NB4 (cell line): ENCODE results near the gene PDHA2.
A peak's percentile ranks its signal among the peaks of the same experiment; 100 is the strongest.
"Not testable (repeated sequence)": the region's sequence is repeated elsewhere in the genome, so short reads cannot be mapped to it uniquely, and the experiment has no call there.

Experiments used
- DNase-seq: peaks from one replicate; pipeline ENCODE4 v3.0.0; 2010; ENCODE audit warnings: low read depth
- H3K4me3 ChIP-seq: one replicate; pipeline ENCODE4 v1.5.1; 2011; ENCODE audit warnings: mild to moderate bottlenecking, low read depth, low read length, moderate library complexity
- MYC ChIP-seq: IDR thresholded peaks from 2 replicates; pipeline ENCODE4 v1.6.1; 2011; ENCODE audit warnings: low read depth, low read length
- POLR2A ChIP-seq: IDR thresholded peaks from 2 replicates; pipeline ENCODE4 v1.6.1; 2011; ENCODE audit warnings: mild to moderate bottlenecking; ENCODE audit not compliant: insufficient read length; ENCODE audit errors: extremely low read depth
- TF ChIP-seq, protein P1 (sequence below): IDR thresholded peaks from one replicate; pipeline ENCODE4 v1.5.1; 2012; ENCODE audit warnings: low read depth, low read length
- TF ChIP-seq, protein P2 (sequence below): IDR thresholded peaks from 2 replicates; pipeline ENCODE4 v1.6.1; 2011; ENCODE audit warnings: low read depth, low read length

Gene PDHA2

DNA sequence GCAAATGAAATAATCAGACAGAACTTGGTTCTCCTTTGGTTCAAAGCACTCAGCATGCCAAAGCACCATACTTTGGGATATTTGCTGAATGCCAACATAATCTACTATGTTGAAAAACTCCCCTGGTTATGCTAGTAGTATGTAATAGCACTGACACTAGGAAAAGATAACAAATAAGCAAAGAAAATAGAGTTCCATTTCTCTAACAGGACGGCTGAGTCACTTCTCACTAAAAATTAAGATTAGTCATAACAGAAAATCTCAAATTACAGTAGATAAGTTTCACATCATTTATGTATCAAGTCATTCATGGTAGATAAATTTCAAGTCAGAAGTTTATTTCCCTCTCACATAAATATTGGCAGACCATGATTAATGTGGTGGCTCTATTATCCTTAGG is 17.9 kb downstream of the PDHA2 start:
- no peak for DNase-seq
- TF ChIP-seq, protein P1, sequence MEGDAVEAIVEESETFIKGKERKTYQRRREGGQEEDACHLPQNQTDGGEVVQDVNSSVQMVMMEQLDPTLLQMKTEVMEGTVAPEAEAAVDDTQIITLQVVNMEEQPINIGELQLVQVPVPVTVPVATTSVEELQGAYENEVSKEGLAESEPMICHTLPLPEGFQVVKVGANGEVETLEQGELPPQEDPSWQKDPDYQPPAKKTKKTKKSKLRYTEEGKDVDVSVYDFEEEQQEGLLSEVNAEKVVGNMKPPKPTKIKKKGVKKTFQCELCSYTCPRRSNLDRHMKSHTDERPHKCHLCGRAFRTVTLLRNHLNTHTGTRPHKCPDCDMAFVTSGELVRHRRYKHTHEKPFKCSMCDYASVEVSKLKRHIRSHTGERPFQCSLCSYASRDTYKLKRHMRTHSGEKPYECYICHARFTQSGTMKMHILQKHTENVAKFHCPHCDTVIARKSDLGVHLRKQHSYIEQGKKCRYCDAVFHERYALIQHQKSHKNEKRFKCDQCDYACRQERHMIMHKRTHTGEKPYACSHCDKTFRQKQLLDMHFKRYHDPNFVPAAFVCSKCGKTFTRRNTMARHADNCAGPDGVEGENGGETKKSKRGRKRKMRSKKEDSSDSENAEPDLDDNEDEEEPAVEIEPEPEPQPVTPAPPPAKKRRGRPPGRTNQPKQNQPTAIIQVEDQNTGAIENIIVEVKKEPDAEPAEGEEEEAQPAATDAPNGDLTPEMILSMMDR, result no peak
- TF ChIP-seq, protein P2, sequence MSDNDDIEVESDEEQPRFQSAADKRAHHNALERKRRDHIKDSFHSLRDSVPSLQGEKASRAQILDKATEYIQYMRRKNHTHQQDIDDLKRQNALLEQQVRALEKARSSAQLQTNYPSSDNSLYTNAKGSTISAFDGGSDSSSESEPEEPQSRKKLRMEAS, result no peak
- TF ChIP-seq POLR2A, result no peak
- TF ChIP-seq MYC, result no peak
- H3K4me3 ChIP-seq, result no peak overlapping the region

DNA sequence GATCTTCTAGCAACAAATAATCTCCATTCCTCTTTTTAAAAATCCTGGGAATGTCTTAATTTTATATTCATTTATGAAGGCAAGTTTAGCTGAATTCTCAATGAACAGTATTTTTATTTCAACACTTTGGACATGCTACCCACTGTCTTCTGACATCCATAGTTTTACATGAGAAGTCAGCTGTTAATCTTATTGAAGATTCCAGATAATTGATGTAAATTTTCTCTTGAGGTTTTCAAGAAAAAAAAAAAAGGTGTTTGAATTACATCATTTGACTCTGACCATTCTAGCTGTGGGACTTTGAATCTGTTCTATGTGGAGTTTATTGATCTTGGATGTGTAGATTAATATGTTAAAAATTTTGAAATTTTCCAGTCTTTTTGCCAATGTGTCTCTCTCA is 28.0 kb downstream of the PDHA2 start:
- H3K4me3 ChIP-seq, result no peak overlapping the region
- TF ChIP-seq, protein P2, result no peak
- DNase-seq, result peak; percentile 7

DNA sequence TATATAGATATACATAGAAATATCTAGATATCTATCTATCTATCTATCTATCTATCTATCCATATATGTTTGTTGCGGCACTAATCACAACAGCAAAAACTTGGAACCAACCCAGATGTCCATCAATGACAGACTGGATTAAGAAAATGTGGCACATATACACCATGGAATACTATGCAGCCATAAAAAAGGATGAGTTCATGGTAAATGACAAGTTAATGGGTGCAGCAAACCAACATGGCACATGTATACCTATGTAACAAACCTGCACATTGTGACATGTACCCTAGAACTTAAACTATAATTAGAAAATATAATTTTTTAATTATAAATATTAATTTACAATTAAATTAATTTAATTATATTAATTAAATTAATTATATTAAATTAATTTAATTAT is 29.5 kb downstream of the PDHA2 start:
- DNase-seq, result not testable (repeated sequence)

DNA sequence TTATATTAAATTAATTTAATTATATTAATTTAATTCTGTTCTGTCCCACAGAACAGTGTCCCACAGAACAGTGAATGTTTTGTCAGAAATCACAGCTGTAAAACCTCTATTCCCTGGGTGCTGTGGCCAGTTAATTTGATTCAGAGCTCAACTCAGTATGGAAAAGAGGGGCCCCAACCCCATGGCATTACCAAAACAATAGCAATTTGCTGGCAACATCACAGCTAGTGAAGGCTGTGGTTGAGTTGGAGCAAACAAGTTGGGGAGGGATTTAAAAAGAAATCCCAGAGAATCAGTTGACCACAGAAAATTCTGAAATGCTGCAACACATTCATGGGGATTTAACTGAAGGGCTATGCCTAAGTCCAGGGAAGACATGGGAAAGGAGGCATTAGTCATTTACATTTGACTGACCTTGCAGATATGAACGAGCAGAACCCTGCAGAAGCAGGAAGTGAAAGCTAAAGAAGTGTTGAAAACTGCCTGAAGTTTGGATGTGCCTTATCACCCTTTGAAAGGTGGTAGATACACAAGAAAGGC is 30.1 kb downstream of the PDHA2 start:
- no peak for TF ChIP-seq POLR2A
- TF ChIP-seq, protein P1, result no peak
- TF ChIP-seq MYC, result no peak
- TF ChIP-seq, protein P2, result no peak
- DNase-seq, result peak; percentile 7
- H3K4me3 ChIP-seq, result no peak overlapping the region

More for the DNA sequence above, 29.5 kb downstream of the PDHA2 start:
- not testable (repeated sequence) for H3K4me3 ChIP-seq

DNA sequence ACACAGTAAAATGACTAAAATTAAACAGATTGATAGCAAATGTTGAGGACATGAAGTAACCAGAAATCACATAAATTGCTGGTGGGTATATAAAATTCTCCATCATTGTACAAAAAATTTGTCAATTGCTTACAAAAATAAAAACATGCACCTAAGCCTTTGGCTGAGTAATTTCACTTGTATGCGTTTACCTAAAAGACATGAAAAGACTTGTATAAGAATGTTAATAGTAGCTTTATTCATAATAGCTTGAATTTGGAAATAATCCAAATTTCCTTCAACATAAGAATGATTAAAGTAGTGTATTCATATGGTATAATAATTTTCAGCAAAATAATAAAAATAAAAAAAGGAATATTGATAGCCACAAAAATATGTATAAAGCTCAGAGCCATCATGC is 37.7 kb downstream of the PDHA2 start:
- no peak for DNase-seq
- TF ChIP-seq, protein P1, result no peak
- TF ChIP-seq, protein P2, result no peak
- TF ChIP-seq POLR2A, result no peak
- no peak overlapping the region for H3K4me3 ChIP-seq

DNA sequence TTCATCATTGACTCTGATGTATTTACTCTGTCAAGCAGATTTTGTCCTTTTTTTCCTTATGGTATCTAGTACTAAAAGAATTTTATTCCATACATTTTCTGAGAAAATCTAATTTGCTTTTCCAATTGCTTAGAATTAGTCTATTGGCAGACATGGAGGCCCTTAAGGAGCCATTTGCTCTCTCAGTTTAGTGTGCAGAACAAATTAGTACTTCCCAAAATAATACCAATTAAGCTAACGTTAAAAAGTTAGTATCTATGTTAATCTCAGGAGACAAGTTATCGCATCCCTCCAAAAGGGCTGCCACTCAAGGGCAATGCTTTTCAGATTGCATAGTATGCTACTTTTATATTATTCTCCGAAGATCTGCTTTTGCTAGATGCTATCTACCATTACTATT is 47.7 kb downstream of the PDHA2 start:
- TF ChIP-seq MYC (no peak), POLR2A (no peak)
- TF ChIP-seq, protein P2, result no peak
- TF ChIP-seq, protein P1, result no peak
- no peak overlapping the region for H3K4me3 ChIP-seq
- no peak for DNase-seq

DNA sequence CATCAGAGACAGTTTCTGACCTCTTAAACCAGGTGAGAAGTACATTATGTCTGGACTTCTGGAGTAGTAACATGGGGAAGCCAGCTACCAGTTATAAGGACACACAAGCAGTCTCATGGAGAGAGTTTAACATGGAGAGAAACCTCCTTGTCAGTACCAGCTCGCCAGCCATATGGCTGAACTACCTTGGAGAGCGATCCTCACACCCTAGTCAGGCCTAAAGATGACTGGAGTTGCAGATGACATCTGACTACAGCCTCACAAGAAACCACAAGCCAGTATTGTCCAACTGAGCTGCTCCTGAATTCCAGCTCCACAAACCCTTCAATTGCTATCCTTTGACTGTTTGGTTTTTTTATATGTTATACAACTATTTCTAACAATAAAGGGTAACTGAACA is 49.8 kb downstream of the PDHA2 start:
- TF ChIP-seq POLR2A (no peak), MYC (no peak)
- TF ChIP-seq, protein P2, result no peak
- TF ChIP-seq, protein P1, result no peak
- peak; percentile 15 for DNase-seq
- H3K4me3 ChIP-seq, result no peak overlapping the region
